Measurements from ENCODE around the gene ADPRS.

Gene ADPRS

DNA sequence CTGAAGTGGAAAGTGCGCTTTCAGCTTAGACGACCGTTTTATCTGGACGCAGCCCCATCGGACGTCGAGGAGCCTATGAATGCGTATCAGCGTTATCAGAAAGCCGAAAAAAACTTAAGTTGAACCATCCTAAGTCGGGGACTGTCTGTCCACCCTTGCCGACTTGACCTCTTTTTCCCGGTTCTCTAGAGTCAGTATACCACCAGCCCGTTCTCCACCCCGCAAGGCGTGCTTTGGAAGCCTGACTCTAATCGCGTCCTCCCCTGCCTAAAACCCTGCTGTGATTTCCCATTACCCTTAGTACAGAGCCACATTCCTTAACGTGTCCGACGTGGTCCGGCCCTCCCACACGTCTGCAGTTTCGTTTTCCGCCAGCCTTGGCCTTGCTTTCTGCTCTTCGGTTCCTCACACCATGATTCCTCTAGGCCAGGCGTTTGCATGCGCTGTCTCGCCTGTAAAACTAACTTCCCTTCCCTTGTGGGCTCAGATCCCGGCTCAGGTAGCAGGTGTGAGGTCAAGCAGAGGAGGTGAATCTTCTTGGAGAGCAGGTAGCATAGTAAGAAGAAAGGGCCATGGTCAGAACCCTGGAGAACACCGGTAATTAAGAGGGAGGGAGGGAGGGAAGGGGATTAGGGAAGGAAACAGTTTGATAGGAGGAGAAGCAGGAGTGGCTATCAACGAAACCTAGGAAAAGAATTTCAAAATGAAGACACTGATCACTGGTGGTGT is 865 bp downstream of the ADPRS start:
- peaks cover 29% of the 10 kb centered on the region for H3K36me3 ChIP-seq (ENCODE audit: control insufficient read depth, insufficient read depth, low read length)
- peaks cover 6% of the 10 kb centered on the region for H3K27me3 ChIP-seq (ENCODE audit: control insufficient read depth, insufficient read depth, low read length)
- peak overlapping the region; percentile 95 for H3K4me3 ChIP-seq (ENCODE audit: low read depth, low read length)
- peak overlapping the region; percentile 66 for H3K9ac ChIP-seq (ENCODE audit: low read depth, low read length)
- no peaks in the 10 kb centered on the region for H3K4me1 ChIP-seq (ENCODE audit: control insufficient read depth, insufficient read depth, low read length)
- no peaks in the 10 kb centered on the region for H3K9me3 ChIP-seq (ENCODE audit: control insufficient read depth, insufficient read depth, low read length)

DNA sequence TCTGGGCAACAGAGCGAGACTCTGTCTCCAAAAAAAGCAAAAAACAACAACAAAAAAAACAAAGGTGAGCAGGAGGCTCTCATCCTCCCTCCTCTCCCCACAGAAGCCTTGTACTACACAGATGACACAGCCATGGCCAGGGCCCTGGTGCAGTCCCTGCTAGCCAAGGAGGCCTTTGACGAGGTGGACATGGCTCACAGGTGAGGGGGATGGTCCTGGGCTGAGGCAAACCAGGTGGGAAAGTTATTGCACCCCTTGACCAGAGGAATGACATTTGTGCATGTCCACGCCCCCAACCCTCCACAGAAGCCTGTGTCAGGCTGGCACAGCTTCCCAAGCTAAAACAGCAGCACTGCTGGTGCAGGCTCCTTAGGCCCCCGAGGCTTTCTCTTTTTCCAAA is 2.4 kb downstream of the ADPRS start:
- H3K4me3 ChIP-seq (ENCODE audit: low read depth, low read length) = no peak overlapping the region
- H3K9ac ChIP-seq (ENCODE audit: low read depth, low read length) = no peak overlapping the region
- H3K9me3 ChIP-seq (ENCODE audit: control insufficient read depth, insufficient read depth, low read length) = no peaks in the 10 kb centered on the region
- peaks cover 34% of the 10 kb centered on the region for H3K36me3 ChIP-seq (ENCODE audit: control insufficient read depth, insufficient read depth, low read length)
- no peaks in the 10 kb centered on the region for H3K27me3 ChIP-seq (ENCODE audit: control insufficient read depth, insufficient read depth, low read length)
- H3K4me1 ChIP-seq (ENCODE audit: control insufficient read depth, insufficient read depth, low read length) = no peaks in the 10 kb centered on the region

DNA sequence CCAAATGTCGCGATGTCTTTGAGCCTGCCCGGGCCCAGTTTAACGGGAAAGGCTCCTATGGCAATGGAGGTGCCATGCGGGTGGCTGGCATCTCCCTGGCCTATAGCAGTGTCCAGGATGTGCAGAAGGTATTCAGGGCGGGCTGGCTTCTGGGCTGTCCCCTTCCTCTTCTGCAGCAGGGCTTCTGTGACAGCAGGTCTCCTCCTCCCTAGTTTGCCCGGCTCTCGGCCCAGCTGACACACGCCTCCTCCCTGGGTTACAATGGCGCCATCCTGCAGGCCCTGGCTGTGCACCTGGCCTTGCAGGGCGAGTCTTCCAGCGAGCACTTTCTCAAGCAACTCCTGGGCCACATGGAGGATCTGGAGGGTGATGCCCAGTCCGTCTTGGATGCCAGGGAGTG is 3.0 kb downstream of the ADPRS start:
- Histone ChIP-seq H3K9ac (ENCODE audit: low read depth, low read length) (no peak overlapping the region), H3K36me3 (ENCODE audit: control insufficient read depth, insufficient read depth, low read length) (peaks cover 34% of the 10 kb centered on the region), H3K27me3 (ENCODE audit: control insufficient read depth, insufficient read depth, low read length) (no peaks in the 10 kb centered on the region), H3K4me1 (ENCODE audit: control insufficient read depth, insufficient read depth, low read length) (no peaks in the 10 kb centered on the region), H3K4me3 (ENCODE audit: low read depth, low read length) (no peak overlapping the region), H3K9me3 (ENCODE audit: control insufficient read depth, insufficient read depth, low read length) (no peaks in the 10 kb centered on the region)

DNA sequence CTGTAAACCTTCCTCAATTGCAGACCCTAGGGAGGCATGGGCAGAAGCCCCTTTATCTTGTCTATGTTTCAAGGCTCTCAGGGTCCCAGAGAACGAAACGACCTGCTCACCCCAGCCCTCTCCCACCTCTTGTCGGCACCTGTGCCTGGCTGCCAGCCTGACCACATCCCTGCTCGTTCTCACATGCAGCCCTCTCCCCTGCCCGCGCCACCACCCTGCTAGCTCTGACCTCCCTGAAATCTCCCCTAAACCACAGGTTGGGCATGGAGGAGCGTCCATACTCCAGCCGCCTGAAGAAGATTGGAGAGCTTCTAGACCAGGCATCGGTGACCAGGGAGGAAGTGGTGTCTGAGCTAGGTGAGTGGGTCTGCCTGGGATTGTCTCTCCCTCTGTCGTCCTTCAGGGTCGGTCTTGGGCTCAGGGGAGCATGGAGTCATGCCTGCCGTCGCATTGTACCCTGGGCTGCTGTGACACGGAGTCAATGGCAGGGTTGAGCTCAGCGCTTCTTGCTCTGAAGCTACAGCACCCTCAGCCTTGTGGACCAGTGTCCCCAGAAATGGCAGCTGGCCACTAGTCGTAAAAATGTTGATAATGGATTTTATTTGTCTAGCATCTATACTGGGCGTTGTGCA is 3.6 kb downstream of the ADPRS start:
- Histone ChIP-seq H3K27me3 (ENCODE audit: control insufficient read depth, insufficient read depth, low read length) (no peaks in the 10 kb centered on the region), H3K4me1 (ENCODE audit: control insufficient read depth, insufficient read depth, low read length) (no peaks in the 10 kb centered on the region), H3K9ac (ENCODE audit: low read depth, low read length) (no peak overlapping the region), H3K36me3 (ENCODE audit: control insufficient read depth, insufficient read depth, low read length) (peaks cover 34% of the 10 kb centered on the region), H3K4me3 (ENCODE audit: low read depth, low read length) (no peak overlapping the region), H3K9me3 (ENCODE audit: control insufficient read depth, insufficient read depth, low read length) (no peaks in the 10 kb centered on the region)

DNA sequence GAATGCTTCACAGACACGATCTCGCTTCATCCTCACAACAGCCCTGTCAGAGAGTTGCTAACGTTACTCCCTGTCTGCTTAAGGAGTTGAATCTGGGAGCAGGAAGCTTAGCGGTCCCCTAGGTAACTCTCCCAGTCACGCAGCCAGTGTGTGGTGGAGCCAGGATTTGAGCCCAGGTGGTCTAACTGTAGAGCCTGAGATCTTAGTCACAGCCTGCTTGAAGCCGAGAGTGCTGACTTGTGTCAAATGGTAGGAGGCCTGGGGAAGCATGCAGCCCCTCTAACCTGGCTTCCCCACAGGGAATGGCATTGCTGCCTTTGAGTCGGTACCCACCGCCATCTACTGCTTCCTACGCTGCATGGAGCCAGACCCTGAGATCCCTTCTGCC is 4.1 kb downstream of the ADPRS start:
- peaks cover 34% of the 10 kb centered on the region for H3K36me3 ChIP-seq (ENCODE audit: control insufficient read depth, insufficient read depth, low read length)
- no peaks in the 10 kb centered on the region for H3K27me3 ChIP-seq (ENCODE audit: control insufficient read depth, insufficient read depth, low read length)
- H3K9ac ChIP-seq (ENCODE audit: low read depth, low read length) = no peak overlapping the region
- no peaks in the 10 kb centered on the region for H3K9me3 ChIP-seq (ENCODE audit: control insufficient read depth, insufficient read depth, low read length)
- H3K4me3 ChIP-seq (ENCODE audit: low read depth, low read length) = no peak overlapping the region
- H3K4me1 ChIP-seq (ENCODE audit: control insufficient read depth, insufficient read depth, low read length) = no peaks in the 10 kb centered on the region

DNA sequence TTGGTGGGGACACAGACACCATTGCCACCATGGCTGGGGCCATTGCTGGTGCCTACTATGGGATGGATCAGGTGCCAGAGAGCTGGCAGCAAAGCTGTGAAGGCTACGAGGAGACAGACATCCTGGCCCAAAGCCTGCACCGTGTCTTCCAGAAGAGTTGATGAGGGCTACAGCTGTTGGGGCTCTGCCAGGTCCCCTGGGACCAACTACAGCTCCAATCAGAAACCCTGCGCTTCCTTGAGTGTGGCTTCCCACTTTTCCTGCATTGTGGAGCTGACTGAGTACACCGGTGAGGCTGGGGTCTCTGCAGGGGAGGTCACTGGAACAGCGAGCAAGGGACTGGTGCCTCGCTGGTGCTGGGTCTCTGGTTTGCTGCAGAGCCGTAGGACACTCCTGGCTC is 4.5 kb downstream of the ADPRS start:
- H3K4me1 ChIP-seq (ENCODE audit: control insufficient read depth, insufficient read depth, low read length) = no peaks in the 10 kb centered on the region
- H3K9me3 ChIP-seq (ENCODE audit: control insufficient read depth, insufficient read depth, low read length) = no peaks in the 10 kb centered on the region
- peaks cover 34% of the 10 kb centered on the region for H3K36me3 ChIP-seq (ENCODE audit: control insufficient read depth, insufficient read depth, low read length)
- no peak overlapping the region for H3K9ac ChIP-seq (ENCODE audit: low read depth, low read length)
- H3K27me3 ChIP-seq (ENCODE audit: control insufficient read depth, insufficient read depth, low read length) = no peaks in the 10 kb centered on the region
- no peak overlapping the region for H3K4me3 ChIP-seq (ENCODE audit: low read depth, low read length)

DNA sequence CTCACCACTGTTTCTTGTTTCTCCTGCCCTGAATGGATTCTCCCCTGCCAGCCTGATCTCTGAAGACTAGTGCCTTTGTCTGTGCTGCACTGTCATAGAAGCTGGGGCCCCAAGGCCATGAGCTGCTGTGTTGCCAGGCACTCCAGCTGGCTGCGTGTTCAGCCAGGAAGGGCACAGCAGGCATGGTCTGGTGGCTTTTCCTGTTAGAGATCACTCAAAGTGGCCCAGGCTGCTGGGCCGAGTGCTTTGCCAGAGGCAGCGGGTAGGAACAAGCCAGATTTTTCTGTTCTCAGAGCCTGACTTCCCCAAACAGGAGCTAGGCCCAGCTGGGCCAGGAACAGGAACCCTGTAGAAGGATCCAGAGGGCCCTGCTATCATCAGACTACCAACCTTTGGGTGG is 5.2 kb downstream of the ADPRS start:
- Histone ChIP-seq H3K4me1 (ENCODE audit: control insufficient read depth, insufficient read depth, low read length) (no peaks in the 10 kb centered on the region), H3K27me3 (ENCODE audit: control insufficient read depth, insufficient read depth, low read length) (no peaks in the 10 kb centered on the region), H3K4me3 (ENCODE audit: low read depth, low read length) (no peak overlapping the region), H3K36me3 (ENCODE audit: control insufficient read depth, insufficient read depth, low read length) (peaks cover 34% of the 10 kb centered on the region), H3K9ac (ENCODE audit: low read depth, low read length) (no peak overlapping the region), H3K9me3 (ENCODE audit: control insufficient read depth, insufficient read depth, low read length) (no peaks in the 10 kb centered on the region)

DNA sequence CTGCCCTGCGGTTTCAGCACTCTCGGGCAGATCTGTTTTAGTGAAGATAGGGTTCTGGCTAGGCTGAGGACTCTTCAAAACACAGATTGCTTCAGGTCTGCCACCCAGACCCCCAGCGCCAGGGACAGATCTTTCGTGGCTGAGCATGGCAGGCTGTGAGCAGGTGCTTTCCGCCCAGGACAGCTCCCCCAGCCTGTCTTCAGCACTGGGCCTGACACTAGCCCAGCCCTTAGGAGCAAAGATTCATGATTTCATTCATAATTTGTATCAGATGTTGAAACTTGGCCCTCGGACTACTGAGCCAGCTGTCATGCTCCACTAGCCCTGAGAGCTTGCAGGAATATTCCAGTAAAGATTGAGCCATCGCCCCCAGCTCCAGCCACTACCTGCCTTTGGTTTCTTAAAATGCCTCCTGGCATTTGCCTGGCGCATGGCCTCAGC is 5.9 kb downstream of the ADPRS start:
- Histone ChIP-seq H3K4me3 (ENCODE audit: low read depth, low read length) (no peak overlapping the region), H3K4me1 (ENCODE audit: control insufficient read depth, insufficient read depth, low read length) (no peaks in the 10 kb centered on the region), H3K9ac (ENCODE audit: low read depth, low read length) (no peak overlapping the region), H3K27me3 (ENCODE audit: control insufficient read depth, insufficient read depth, low read length) (no peaks in the 10 kb centered on the region), H3K36me3 (ENCODE audit: control insufficient read depth, insufficient read depth, low read length) (peaks cover 34% of the 10 kb centered on the region), H3K9me3 (ENCODE audit: control insufficient read depth, insufficient read depth, low read length) (no peaks in the 10 kb centered on the region)

DNA sequence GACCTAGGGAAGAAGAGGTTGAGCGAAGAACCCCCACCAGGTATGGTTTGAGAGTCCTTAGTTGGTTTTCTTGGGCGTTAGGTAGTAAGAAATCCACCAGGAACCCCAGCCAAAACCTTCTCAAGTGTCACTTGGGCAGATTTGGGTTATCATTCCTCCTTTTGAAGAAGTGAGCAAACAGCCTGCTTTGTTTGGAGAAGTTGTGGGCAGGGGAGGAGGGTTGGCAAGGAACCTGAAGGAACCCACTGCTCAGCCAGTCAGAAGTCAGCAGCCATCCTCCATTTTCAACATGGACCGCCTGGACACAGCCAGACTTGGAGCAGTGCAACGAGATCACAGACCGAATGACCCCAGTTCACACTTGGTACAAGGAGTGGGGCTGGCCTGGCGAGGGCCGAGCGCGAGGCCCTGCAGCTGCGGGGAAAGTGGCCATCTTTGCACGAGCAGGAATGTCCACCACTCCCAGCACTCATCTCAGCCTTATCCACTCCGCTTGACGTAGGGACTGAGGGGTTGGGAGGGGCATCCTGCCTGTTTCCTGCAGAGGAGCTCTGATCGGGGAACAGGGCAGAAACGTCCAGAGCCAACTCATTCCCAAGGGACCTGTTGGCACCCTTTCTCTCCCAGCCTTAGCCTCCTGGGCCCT is 7.2 kb downstream of the ADPRS start:
- H3K4me3 ChIP-seq (ENCODE audit: low read depth, low read length) = no peak overlapping the region
- no peaks in the 10 kb centered on the region for H3K4me1 ChIP-seq (ENCODE audit: control insufficient read depth, insufficient read depth, low read length)
- H3K9ac ChIP-seq (ENCODE audit: low read depth, low read length) = no peak overlapping the region
- no peaks in the 10 kb centered on the region for H3K27me3 ChIP-seq (ENCODE audit: control insufficient read depth, insufficient read depth, low read length)
- H3K9me3 ChIP-seq (ENCODE audit: control insufficient read depth, insufficient read depth, low read length) = no peaks in the 10 kb centered on the region
- H3K36me3 ChIP-seq (ENCODE audit: control insufficient read depth, insufficient read depth, low read length) = peaks cover 34% of the 10 kb centered on the region

DNA sequence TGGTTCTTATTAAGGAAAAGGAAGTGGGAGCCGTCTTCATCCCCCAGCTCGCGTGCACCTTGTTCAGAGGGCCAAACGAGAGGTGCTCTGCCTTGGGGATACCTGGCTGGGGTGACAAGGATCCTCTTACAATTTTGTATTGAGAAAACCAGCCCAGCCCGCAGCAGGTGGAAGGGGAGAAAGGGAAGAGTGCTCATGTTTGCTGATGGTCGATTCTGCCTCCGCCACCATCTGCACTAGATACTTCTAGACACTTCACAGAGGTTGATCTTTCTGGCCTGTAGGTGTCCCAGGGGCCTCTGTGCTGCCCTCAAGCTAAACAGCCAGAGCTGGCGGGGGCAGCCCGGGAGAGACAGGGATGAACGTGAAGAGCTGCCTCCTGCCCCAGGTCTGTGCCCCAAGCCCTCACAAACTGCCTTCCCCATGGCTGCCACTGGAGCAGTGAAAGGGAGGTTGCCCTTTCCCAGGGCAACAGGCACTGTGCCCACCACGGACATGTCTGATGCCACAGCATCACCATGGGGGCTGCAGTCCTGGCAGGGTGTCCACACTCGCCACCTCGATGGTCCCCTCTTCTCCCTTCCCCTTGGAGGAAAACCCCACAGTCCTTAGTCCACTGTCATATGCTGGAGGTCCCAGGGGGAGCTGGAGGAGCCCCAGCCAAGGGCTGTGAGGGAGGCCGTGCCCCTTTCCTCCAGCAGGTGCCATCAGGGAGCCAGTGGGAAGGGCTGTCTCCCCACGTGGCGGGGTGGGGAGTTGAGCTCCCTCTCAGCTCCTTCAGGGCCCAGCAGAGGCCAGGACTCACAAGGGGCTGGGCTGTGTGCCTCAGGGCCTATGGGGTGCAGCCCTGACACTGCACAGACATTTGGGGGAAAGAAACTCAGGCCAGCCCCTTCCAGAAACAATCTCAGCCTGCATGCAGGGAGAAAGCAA is 8.1 kb downstream of the ADPRS start:
- Histone ChIP-seq H3K9me3 (ENCODE audit: control insufficient read depth, insufficient read depth, low read length) (no peaks in the 10 kb centered on the region), H3K36me3 (ENCODE audit: control insufficient read depth, insufficient read depth, low read length) (peaks cover 31% of the 10 kb centered on the region), H3K4me1 (ENCODE audit: control insufficient read depth, insufficient read depth, low read length) (no peaks in the 10 kb centered on the region), H3K4me3 (ENCODE audit: low read depth, low read length) (no peak overlapping the region), H3K9ac (ENCODE audit: low read depth, low read length) (no peak overlapping the region), H3K27me3 (ENCODE audit: control insufficient read depth, insufficient read depth, low read length) (no peaks in the 10 kb centered on the region)

DNA sequence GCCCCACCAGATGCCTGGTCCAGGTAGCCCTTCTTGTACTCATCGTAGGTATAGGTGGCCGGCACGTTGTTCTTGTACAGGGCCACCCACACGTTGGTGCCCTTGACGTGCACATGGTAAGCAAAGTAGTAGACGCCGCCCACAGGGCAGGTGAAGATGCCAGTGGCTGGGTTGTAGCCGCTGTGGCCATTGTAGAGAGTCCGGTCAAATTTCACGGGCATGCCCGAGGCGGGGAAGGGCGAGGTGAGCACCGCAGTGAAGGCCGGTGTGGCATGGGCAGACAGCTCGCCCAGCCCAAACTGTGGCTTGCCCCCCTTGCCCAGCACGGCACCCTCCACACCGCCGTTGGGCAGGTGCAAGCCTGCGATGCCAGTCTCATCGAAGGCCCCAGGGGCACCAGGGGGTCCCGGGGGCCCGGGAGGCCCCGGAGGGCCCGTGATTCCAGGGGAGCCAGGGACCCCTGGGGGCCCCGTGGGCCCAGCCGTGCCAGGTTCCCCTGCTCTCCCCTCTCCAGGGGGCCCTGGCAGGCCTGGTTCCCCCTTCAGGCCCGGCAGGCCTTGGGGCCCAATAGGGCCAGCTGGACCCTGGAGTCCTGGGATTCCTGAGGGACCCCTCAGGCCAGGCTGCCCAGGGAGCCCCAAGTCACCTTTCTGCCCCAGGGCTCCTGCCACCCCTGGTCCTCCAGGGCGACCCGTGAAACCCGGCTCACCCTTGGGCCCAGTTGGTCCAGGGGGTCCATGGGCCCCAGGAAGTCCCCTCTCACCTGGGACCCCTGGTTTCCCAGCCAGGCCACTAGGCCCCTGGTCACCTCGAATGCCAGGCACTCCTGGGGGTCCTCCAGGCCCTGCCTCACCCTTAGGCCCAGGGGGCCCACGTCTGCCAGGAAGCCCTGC is 9.2 kb downstream of the ADPRS start:
- Histone ChIP-seq H3K9me3 (ENCODE audit: control insufficient read depth, insufficient read depth, low read length) (no peaks in the 10 kb centered on the region), H3K4me1 (ENCODE audit: control insufficient read depth, insufficient read depth, low read length) (no peaks in the 10 kb centered on the region), H3K36me3 (ENCODE audit: control insufficient read depth, insufficient read depth, low read length) (peaks cover 20% of the 10 kb centered on the region), H3K27me3 (ENCODE audit: control insufficient read depth, insufficient read depth, low read length) (no peaks in the 10 kb centered on the region), H3K4me3 (ENCODE audit: low read depth, low read length) (no peak overlapping the region), H3K9ac (ENCODE audit: low read depth, low read length) (no peak overlapping the region)

All from iPS-15b (cell line).